Measurements from ENCODE around the gene GUCA2A.

DNA sequence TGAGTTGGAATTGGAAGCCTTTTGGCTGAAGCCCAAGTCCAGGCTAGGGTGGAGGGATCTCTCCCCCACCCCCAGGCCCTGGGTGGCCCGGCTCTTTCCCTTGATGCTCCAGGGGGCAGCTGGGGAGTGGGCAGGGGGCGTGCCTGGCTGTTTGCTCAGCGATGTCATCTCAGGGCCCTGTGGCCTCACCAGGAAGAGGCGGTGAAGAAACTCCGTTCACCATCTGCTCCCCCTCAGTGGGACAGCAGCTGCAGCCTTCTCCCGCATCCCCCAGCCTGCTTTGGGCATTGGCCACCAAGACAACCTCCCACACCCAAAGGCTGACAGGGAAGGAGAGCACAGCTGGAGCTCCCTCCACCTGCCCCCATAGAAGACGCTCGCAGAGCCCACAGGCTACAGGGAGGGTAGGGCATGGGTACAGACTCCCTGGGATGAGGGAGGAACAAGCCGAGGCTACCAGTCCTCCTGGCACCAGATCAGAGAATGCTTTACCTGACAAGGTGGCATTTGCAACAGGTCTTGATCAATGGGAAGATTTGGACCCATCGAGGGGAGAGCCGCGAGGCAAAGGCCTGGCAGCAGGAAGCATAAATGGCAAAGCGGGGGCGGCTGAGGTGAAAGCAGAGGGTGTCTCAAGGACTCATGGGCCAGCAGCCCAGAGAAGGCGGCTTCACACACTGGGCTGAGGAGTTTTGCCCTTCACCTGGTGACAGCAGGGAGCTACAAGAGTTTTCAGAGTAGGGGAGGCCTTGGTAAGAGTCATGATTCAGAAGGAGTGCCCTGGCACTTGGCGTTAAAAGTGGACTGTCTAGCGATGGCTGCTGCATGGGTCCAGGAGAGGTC is 6.5 kb upstream of the GUCA2A start:
- TF ChIP-seq POLR2AphosphoS5 (IDR thresholded peaks at IDR 0.05; ENCODE audit: insufficient read depth in 1 of 2, low read depth in 1 of 2), result no peak
- TF ChIP-seq, protein P1, sequence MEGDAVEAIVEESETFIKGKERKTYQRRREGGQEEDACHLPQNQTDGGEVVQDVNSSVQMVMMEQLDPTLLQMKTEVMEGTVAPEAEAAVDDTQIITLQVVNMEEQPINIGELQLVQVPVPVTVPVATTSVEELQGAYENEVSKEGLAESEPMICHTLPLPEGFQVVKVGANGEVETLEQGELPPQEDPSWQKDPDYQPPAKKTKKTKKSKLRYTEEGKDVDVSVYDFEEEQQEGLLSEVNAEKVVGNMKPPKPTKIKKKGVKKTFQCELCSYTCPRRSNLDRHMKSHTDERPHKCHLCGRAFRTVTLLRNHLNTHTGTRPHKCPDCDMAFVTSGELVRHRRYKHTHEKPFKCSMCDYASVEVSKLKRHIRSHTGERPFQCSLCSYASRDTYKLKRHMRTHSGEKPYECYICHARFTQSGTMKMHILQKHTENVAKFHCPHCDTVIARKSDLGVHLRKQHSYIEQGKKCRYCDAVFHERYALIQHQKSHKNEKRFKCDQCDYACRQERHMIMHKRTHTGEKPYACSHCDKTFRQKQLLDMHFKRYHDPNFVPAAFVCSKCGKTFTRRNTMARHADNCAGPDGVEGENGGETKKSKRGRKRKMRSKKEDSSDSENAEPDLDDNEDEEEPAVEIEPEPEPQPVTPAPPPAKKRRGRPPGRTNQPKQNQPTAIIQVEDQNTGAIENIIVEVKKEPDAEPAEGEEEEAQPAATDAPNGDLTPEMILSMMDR (IDR thresholded peaks at IDR 0.05), result no peak
